ENCODE results near the gene JARID2. TPM values are rescaled to one million over a fixed set of nuclear protein-coding genes. Genes with fewer than 3 reads are reported as not detected.

Gene JARID2
- total and polyA plus RNA-seq, 4 donors: 1.4 to 12.3 (median 3.4) TPM

DNA sequence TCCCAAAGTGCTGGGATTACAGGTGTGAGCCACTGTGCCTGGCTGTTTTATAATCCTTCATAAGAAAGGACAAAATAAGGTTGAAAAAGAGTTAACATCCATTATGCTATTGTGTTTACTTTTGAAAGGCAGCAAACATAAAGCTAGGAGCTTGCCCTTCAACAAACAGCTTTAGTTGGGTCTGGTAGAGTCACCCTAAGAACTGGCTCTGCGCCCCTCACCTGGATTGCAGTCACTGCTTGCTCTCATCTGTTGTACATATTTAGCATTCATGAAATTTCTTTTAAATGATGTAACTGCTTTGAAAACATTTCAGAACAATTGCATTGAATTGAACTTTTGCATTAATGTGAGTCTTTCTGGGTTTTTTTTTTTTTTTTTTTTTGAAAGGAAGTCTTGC is 38.9 kb downstream of the JARID2 start:
- Histone ChIP-seq H3K27me3 (ENCODE audit: control insufficient read depth in 4 of 4, insufficient read depth in 4 of 4, low read length in 3 of 4) (no peaks in the 10 kb centered on the region), H3K4me1 (ENCODE audit: control insufficient read depth in 4 of 4, insufficient read depth in 4 of 4, low read length in 3 of 4) (peaks cover 6 to 27% (median 24%) of the 10 kb centered on the region in 4 donors), H3K4me3 (ENCODE audit: low read depth in 1 of 3, low read length in 3 of 3) (no peak overlapping the region), H3K36me3 (ENCODE audit: control insufficient read depth in 4 of 4, insufficient read depth in 3 of 4, low read depth in 1 of 4, low read length in 3 of 4) (no peaks in the 10 kb centered on the region), H3K9me3 (ENCODE audit: control insufficient read depth in 4 of 4, low read length in 3 of 4) (no peaks in the 10 kb centered on the region), H3K27ac (ENCODE audit: low read depth in 1 of 2, low read length in 2 of 2) (no peak overlapping the region), H3K9ac (ENCODE audit: low read depth in 1 of 2, low read length in 2 of 2) (no peak overlapping the region)
- WGBS: 85% methylated on average over 1 of the region's 1 CpG
- DNase-seq (ENCODE audit: low spot score): no peak
- TF ChIP-seq RXRA (IDR thresholded peaks at IDR 0.05): no peak
- TF ChIP-seq ZBTB33 (IDR thresholded peaks at IDR 0.05): no peak
- no peak for TF ChIP-seq FOXA1 (IDR thresholded peaks at IDR 0.05)
- TF ChIP-seq RAD21 (IDR thresholded peaks at IDR 0.05): no peak
- TF ChIP-seq, protein P1, sequence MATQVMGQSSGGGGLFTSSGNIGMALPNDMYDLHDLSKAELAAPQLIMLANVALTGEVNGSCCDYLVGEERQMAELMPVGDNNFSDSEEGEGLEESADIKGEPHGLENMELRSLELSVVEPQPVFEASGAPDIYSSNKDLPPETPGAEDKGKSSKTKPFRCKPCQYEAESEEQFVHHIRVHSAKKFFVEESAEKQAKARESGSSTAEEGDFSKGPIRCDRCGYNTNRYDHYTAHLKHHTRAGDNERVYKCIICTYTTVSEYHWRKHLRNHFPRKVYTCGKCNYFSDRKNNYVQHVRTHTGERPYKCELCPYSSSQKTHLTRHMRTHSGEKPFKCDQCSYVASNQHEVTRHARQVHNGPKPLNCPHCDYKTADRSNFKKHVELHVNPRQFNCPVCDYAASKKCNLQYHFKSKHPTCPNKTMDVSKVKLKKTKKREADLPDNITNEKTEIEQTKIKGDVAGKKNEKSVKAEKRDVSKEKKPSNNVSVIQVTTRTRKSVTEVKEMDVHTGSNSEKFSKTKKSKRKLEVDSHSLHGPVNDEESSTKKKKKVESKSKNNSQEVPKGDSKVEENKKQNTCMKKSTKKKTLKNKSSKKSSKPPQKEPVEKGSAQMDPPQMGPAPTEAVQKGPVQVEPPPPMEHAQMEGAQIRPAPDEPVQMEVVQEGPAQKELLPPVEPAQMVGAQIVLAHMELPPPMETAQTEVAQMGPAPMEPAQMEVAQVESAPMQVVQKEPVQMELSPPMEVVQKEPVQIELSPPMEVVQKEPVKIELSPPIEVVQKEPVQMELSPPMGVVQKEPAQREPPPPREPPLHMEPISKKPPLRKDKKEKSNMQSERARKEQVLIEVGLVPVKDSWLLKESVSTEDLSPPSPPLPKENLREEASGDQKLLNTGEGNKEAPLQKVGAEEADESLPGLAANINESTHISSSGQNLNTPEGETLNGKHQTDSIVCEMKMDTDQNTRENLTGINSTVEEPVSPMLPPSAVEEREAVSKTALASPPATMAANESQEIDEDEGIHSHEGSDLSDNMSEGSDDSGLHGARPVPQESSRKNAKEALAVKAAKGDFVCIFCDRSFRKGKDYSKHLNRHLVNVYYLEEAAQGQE (IDR thresholded peaks at IDR 0.05): no peak
- no peak for TF ChIP-seq HNF4G (IDR thresholded peaks at IDR 0.05)
- TF ChIP-seq TAF1 (conservative IDR thresholded peaks at IDR 0.05): no peak
- no peak for TF ChIP-seq HNF4A (conservative IDR thresholded peaks at IDR 0.05)
- TF ChIP-seq EGR1 (IDR thresholded peaks at IDR 0.05; ENCODE audit: low read depth in 2 of 2): no peak

GRCh38 chr6:15285682-15286294 is 39.9 kb downstream of the JARID2 start:
- Histone ChIP-seq H3K27ac (ENCODE audit: low read depth in 1 of 2, low read length in 2 of 2) (no peak overlapping the region), H3K9ac (ENCODE audit: low read depth in 1 of 2, low read length in 2 of 2) (no peak overlapping the region), H3K4me1 (ENCODE audit: control insufficient read depth in 4 of 4, insufficient read depth in 4 of 4, low read length in 3 of 4) (peaks cover 2 to 17% (median 14%) of the 10 kb centered on the region in 4 donors), H3K27me3 (ENCODE audit: control insufficient read depth in 4 of 4, insufficient read depth in 4 of 4, low read length in 3 of 4) (no peaks in the 10 kb centered on the region), H3K36me3 (ENCODE audit: control insufficient read depth in 4 of 4, insufficient read depth in 3 of 4, low read depth in 1 of 4, low read length in 3 of 4) (no peaks in the 10 kb centered on the region), H3K4me3 (ENCODE audit: low read depth in 1 of 3, low read length in 3 of 3) (no peak overlapping the region), H3K9me3 (ENCODE audit: control insufficient read depth in 4 of 4, low read length in 3 of 4) (no peaks in the 10 kb centered on the region)
- DNase-seq (ENCODE audit: low spot score): no peak
- WGBS: 93% methylated on average over 3 of the region's 3 CpGs
- TF ChIP-seq HNF4A (conservative IDR thresholded peaks at IDR 0.05): no peak
- TF ChIP-seq RAD21 (IDR thresholded peaks at IDR 0.05): peak in 1 of 2 donors; percentile 23
- no peak for TF ChIP-seq EGR1 (IDR thresholded peaks at IDR 0.05; ENCODE audit: low read depth in 2 of 2)

- no peaks in the 10 kb centered on the region for H3K9me3 ChIP-seq (ENCODE audit: control insufficient read depth in 4 of 4, low read length in 3 of 4)
- DNase-seq (ENCODE audit: low spot score): no peak
- H3K4me3 ChIP-seq (ENCODE audit: low read depth in 1 of 3, low read length in 3 of 3): no peak overlapping the region
- no peaks in the 10 kb centered on the region for H3K27me3 ChIP-seq (ENCODE audit: control insufficient read depth in 4 of 4, insufficient read depth in 4 of 4, low read length in 3 of 4)
- peaks cover 0 to 3% (median 0%) of the 10 kb centered on the region in 4 donors for H3K4me1 ChIP-seq (ENCODE audit: control insufficient read depth in 4 of 4, insufficient read depth in 4 of 4, low read length in 3 of 4)
- H3K27ac ChIP-seq (ENCODE audit: low read depth in 1 of 2, low read length in 2 of 2): no peak overlapping the region
- TF ChIP-seq JUND (IDR thresholded peaks at IDR 0.05): no peak
- TF ChIP-seq, protein P1 (IDR thresholded peaks at IDR 0.05): peak; percentile 65
- no peak overlapping the region for H3K9ac ChIP-seq (ENCODE audit: low read depth in 1 of 2, low read length in 2 of 2)
- no peaks in the 10 kb centered on the region for H3K36me3 ChIP-seq (ENCODE audit: control insufficient read depth in 4 of 4, insufficient read depth in 3 of 4, low read depth in 1 of 4, low read length in 3 of 4)
- 85% methylated on average over 6 of the region's 6 CpGs for whole genome bisulfite sequencing
Measured at GRCh38 chr6:15287670-15288375, 42.0 kb downstream of the JARID2 start.

All from liver (tissue), 9 donors.